Dermis lymphatic vessel endothelial cell (primary cell): ENCODE measurements around the gene R3HDML. TPM values are rescaled to one million over a fixed set of nuclear protein-coding genes. Genes with fewer than 3 reads are reported as not detected.

ENCODE experiments used
- total RNA-seq: library from RNA; depleted of rRNA; stranded (reverse); fragments of >200 nt; gene quantifications from 2 replicates; pipeline ENCODE4 v1.2.1, GENCODE V29; 2014

Gene R3HDML
- not detected in 2 replicates for total RNA-seq

GRCh38 chr20:44336725-44337380, at the start of gene R3HDML:
Gene R3HDML, plus strand, starts transcription at chr20:44337043. Its CDS starts 115 bp downstream, at chr20:44337158.

GRCh38 chr20:44310664-44311639, 25.9 kb upstream of the R3HDML start, which contains the start of gene FITM2:
Gene FITM2, minus strand, starts transcription at chr20:44311202. Its CDS starts 54 bp downstream, at chr20:44311148.

GRCh38 chr20:44355498-44356352, 18.9 kb downstream of the R3HDML start, which contains the start of gene HNF4A:
Gene HNF4A, plus strand, starts transcription at chr20:44355699. Its CDS starts 106 bp downstream, at chr20:44355805.

Other genes with a start within 250 kb of the R3HDML start
- 0.22 TPM in 1 of 2 replicates, not detected in the other for gene JPH2, start 149.9 kb upstream of the R3HDML start, total RNA-seq
- gene OSER1, start 126.3 kb upstream of the R3HDML start, total RNA-seq = 39.3 and 40.7 TPM in 2 replicates
- not detected in 2 replicates for gene GDAP1L1, start 89.7 kb upstream of the R3HDML start, total RNA-seq
- gene FITM2, start 25.8 kb upstream of the R3HDML start, total RNA-seq = 6.8 and 7.6 TPM in 2 replicates
- not detected in 2 replicates for gene HNF4A, start 18.7 kb downstream of the R3HDML start, total RNA-seq
- 2.3 and 4.4 TPM in 2 replicates for gene TTPAL, start 138.8 kb downstream of the R3HDML start, total RNA-seq
- 130 and 138 TPM in 2 replicates for gene SERINC3, start 185.0 kb downstream of the R3HDML start, total RNA-seq
- 128 and 193 TPM in 2 replicates for gene PKIG, start 245.5 kb downstream of the R3HDML start, total RNA-seq